Breast epithelium (tissue), 4 donors: Measurements from ENCODE around the gene SLCO1C1. TPM values are rescaled to one million over a fixed set of nuclear protein-coding genes. Genes with fewer than 3 reads are reported as not detected.

Experiments
- DNase-seq, 2 donors: peaks; one replicate each; pipeline ENCODE4 v3.0.0-alpha.2; 2019; ENCODE audit warnings: low spot score in 2 of 2
- H3K27ac ChIP-seq, 2 donors: fragments of 200-600 bp; sonication (generic) in 1 of 2; one replicate each; pipeline ENCODE4 v1.5.1; 2016 to 2019; ENCODE audit warnings: mild to moderate bottlenecking in 1 of 2
- H3K27me3 ChIP-seq, 2 donors: fragments of 200-600 bp; sonication (generic) in 1 of 2; one replicate each; pipeline versions ENCODE4 v1.5.1 to v1.6.0; 2017 to 2019; ENCODE audit warnings: control low read depth in 1 of 2, mild to moderate bottlenecking in 1 of 2
- H3K36me3 ChIP-seq: fragments of 200-600 bp; one replicate; pipeline ENCODE4 v1.5.1; 2019
- H3K4me1 ChIP-seq, 2 donors: fragments of 200-600 bp; sonication (generic); one replicate each; pipeline ENCODE4 v1.5.1; 2016 to 2019; ENCODE audit warnings: control low read depth in 1 of 2
- H3K4me3 ChIP-seq, 3 donors: fragments of 200-600 bp; sonication (generic); 1 replicate in 2 of 3; 2 replicates in 1 of 3; pipeline ENCODE4 v1.5.1; 2016 to 2019; ENCODE audit warnings: mild to moderate bottlenecking in 3 of 3, moderate library complexity in 2 of 3
- H3K9me3 ChIP-seq, 2 donors: fragments of 200-600 bp; sonication (generic) in 1 of 2; one replicate each; pipeline ENCODE4 v1.5.1; 2016 to 2019; ENCODE audit warnings: control low read depth in 1 of 2
- POLR2A ChIP-seq: fragments of 450-650 bp; IDR thresholded peaks from one replicate; pipeline ENCODE4 v1.6.1; 2016; ENCODE audit warnings: antibody characterized with exemption, mild to moderate bottlenecking, moderate library complexity
- POLR2AphosphoS5 ChIP-seq, 3 donors: sonication (generic); formaldehyde crosslinking; IDR thresholded peaks; one replicate each; pipeline ENCODE4 v1.6.1; 2017; ENCODE audit warnings: antibody characterized with exemption in 3 of 3
- intact Hi-C: fragments of 100-400 bp; cut with DNase I; formaldehyde crosslinking; loops from one replicate; pipeline ENCODE4 v1.15.1; 2023; ENCODE audit warnings: low total_unique reads
- total RNA-seq, 3 donors: library from RNA; depleted of rRNA; stranded (reverse); fragments of >200 nt; gene quantifications; one replicate each; pipeline ENCODE4 v1.1.0, GENCODE V29; 2016
- TF ChIP-seq, protein P1 (sequence below), 3 donors: fragments of 450-650 bp; IDR thresholded peaks; one replicate each; pipeline ENCODE4 v1.5.1; 2016 to 2017; ENCODE audit warnings: antibody characterized with exemption in 3 of 3, mild to moderate bottlenecking in 3 of 3, moderate library complexity in 3 of 3

SLCO1C1 gene
- total RNA-seq, 3 donors from 2014 or later: under 0.01 to 0.48 TPM; not detected in 1

DNA sequence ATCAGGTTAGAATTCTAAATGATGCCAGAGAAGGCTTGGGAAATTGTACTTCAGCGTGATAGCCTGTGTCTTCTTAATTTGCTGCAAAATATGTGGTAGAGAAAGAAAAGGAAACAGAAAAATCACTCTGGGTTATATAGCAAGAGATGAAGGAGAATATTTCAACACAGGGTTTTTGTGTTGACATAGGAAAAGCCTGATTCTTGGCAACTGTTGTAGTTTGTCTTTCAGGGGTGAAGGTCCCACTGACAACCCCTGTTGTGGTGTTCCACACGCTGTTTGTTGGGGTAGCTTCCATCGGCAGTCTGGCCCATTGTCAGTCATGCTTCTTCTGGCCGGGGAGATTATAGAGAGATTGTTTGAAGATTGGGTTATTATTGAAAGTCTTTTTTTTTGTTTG is 13.8 kb upstream of the SLCO1C1 start:
- Histone ChIP-seq H3K27ac (no peak overlapping the region), H3K9me3 (peaks cover 0 to 4% of the 10 kb centered on the region in 2 donors), H3K4me1 (no peaks in the 10 kb centered on the region)

DNA sequence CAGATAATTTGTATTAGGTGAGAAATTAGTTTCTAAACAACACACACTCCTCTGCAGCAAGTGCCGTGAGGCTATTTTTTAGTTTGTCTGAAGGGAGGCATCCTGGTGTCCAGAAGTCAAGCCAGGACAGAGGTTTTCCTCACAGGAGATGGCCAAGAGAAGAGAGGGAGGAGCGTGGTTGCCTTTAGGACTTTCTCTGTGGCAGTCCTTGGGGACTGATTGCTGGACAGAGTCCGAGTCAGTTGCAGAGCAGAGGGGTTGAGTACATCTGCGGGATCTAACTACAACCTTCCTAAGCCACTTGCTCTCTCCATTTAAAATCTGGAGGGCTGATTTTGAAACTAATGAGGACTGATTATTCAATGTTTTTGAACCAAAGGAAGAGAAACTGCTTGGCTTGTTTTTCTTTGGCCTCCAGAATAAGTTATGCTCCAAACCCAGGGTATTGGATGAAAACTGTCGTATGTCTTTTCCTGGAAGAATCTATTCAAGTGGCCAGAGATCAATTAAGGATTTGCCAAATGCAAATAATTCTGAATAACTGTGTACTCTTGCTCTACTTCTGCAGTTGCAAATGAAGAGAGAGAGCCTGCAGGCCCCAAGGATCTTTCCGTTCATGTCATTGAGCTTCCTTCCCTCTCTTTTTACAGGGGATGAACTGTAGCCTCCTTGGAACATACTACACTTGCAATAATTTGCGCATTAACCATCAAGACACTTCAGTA is 1.2 kb downstream of the SLCO1C1 start:
- no peak for DNase-seq
- Histone ChIP-seq H3K36me3 (no peaks in the 10 kb centered on the region), H3K4me3 (no peak overlapping the region), H3K9me3 (no peaks in the 10 kb centered on the region), H3K27ac (no peak overlapping the region), H3K27me3 (no peaks in the 10 kb centered on the region), H3K4me1 (no peaks in the 10 kb centered on the region)
- intact Hi-C loops: no loop called here
- TF ChIP-seq POLR2A: no peak
- no peak for TF ChIP-seq POLR2AphosphoS5 (IDR thresholded peaks at IDR 0.05)
- TF ChIP-seq, protein P1, sequence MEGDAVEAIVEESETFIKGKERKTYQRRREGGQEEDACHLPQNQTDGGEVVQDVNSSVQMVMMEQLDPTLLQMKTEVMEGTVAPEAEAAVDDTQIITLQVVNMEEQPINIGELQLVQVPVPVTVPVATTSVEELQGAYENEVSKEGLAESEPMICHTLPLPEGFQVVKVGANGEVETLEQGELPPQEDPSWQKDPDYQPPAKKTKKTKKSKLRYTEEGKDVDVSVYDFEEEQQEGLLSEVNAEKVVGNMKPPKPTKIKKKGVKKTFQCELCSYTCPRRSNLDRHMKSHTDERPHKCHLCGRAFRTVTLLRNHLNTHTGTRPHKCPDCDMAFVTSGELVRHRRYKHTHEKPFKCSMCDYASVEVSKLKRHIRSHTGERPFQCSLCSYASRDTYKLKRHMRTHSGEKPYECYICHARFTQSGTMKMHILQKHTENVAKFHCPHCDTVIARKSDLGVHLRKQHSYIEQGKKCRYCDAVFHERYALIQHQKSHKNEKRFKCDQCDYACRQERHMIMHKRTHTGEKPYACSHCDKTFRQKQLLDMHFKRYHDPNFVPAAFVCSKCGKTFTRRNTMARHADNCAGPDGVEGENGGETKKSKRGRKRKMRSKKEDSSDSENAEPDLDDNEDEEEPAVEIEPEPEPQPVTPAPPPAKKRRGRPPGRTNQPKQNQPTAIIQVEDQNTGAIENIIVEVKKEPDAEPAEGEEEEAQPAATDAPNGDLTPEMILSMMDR (IDR thresholded peaks at IDR 0.05): no peak

More for the DNA sequence above, 13.8 kb upstream of the SLCO1C1 start:
- Histone ChIP-seq H3K27me3 (no peaks in the 10 kb centered on the region), H3K4me3 (no peak overlapping the region), H3K36me3 (no peaks in the 10 kb centered on the region)
- no peak for DNase-seq
- intact Hi-C loops: no loop called here
- TF ChIP-seq POLR2A: no peak
- TF ChIP-seq POLR2AphosphoS5 (IDR thresholded peaks at IDR 0.05): no peak
- TF ChIP-seq, protein P1 (IDR thresholded peaks at IDR 0.05): no peak

DNA sequence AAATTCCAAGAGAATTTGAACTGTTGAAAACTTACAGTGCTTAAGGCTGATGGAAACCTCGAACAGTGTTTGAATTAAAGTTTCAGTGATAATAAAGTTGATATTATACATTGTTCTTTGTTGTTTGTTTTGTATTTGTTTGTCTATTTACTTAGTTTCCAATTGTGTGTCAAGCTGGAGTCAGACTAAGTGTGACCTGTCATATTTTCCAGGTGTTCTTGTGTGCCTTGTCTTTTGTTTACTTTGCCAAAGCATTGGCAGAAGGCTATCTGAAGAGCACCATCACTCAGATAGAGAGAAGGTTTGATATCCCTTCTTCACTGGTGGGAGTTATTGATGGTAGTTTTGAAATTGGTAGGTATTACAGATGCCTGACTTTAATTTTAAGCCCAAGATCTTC is 6.0 kb downstream of the SLCO1C1 start:
- Histone ChIP-seq H3K4me1 (no peaks in the 10 kb centered on the region), H3K4me3 (no peak overlapping the region), H3K27me3 (no peaks in the 10 kb centered on the region), H3K36me3 (no peaks in the 10 kb centered on the region), H3K9me3 (no peaks in the 10 kb centered on the region), H3K27ac (no peak overlapping the region)
- no peak for TF ChIP-seq POLR2A
- DNase-seq: no peak
- intact Hi-C loops: no loop called here

DNA sequence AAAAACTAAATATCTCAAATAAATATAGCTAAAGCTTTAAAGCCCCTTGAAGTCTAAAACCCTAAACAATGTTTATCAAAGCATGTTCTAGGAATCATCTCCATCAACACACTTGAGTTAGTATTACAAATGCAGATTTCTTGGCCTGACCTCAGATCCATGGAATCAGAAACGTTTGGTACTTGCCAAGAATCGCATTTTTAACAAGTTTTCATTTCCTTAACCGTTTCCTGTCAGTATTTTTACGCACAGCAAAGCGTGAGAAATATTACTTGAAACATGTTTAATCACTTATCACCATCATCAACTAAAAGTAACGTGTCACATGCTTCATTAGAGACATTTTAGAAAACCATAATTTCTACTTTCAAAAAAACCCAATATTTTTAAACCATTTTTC is 9.7 kb downstream of the SLCO1C1 start:
- no peaks in the 10 kb centered on the region for H3K36me3 ChIP-seq
- TF ChIP-seq POLR2AphosphoS5 (IDR thresholded peaks at IDR 0.05) (no peak), POLR2A (no peak)
- TF ChIP-seq, protein P1 (IDR thresholded peaks at IDR 0.05): no peak
- H3K4me1 ChIP-seq: no peaks in the 10 kb centered on the region
- intact Hi-C loops: no loop called here
- no peak overlapping the region for H3K27ac ChIP-seq
- no peak overlapping the region for H3K4me3 ChIP-seq
- no peak for DNase-seq
- H3K9me3 ChIP-seq: no peaks in the 10 kb centered on the region
- no peaks in the 10 kb centered on the region for H3K27me3 ChIP-seq

DNA sequence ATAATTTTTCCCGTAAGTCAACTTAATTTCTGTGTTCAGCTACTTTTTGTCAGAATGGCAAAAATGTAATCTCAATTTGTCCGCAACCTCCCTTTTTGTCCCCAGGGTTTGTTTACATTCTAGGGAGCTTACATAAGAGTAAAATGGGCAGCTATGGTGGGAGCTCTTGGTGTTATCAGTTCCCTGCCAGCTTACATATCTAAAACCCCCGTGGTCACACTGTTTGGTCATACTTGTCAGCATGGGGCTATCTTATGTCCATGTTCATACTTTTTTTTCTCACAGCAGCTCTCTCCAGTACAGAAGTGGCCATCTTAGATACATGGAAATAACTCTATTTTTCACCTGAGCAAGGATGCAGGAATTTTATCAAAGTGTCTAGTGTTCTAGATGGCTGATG is 16.7 kb downstream of the SLCO1C1 start:
- Histone ChIP-seq H3K4me1 (no peaks in the 10 kb centered on the region), H3K9me3 (no peaks in the 10 kb centered on the region), H3K4me3 (no peak overlapping the region), H3K27ac (no peak overlapping the region), H3K27me3 (no peaks in the 10 kb centered on the region), H3K36me3 (no peaks in the 10 kb centered on the region)
- TF ChIP-seq POLR2A: no peak
- no peak for TF ChIP-seq POLR2AphosphoS5 (IDR thresholded peaks at IDR 0.05)
- TF ChIP-seq, protein P1 (IDR thresholded peaks at IDR 0.05): no peak
- intact Hi-C loops: no loop called here
- DNase-seq: no peak
